Stimulated activated CD8-positive, alpha-beta memory T cell treated with anti-CD3 and anti-CD28 coated beads, Interleukin-12 subunit alpha, Interleukin-12 subunit beta, amount 100 ng/mL, for 1 hour (primary cell): ENCODE measurements around the gene CTNNA2.

Experiments used
- DNase-seq: peaks from one replicate; pipeline ENCODE4 v3.0.0-alpha.2; 2020; ENCODE audit warnings: low read depth

The CTNNA2 gene

DNA sequence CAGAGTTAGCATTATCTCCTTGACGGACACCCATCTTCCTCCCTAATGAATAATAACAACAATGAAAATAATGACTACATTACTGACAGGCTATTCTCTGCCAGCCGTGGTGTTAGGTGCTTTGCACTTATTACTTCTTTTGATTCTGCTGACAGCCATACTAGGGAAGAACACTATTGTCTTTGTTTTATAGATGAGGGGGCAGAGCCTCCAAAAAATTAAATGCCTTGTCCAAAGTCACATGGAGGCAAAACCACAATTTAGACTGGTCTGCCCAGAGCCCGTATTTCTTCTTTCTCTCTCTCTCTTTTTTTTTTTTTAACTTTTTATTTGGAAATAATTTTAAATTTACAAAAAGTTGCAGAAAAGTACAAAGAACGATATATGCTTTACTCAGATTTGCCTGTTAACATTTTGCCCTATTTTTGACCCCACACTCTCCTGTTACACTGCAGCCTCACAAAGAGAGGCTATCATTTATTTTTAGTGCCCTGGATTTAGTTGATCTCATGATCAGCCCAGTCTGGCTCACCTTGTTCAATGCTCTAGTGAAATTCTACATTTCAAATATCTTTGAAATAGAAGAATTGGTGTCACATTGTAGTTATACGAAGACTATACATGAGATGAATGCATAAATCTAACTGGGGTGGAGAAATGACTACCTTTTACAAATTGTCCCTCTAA is 422.3 kb downstream of the CTNNA2 start:
- no peak for DNase-seq

DNA sequence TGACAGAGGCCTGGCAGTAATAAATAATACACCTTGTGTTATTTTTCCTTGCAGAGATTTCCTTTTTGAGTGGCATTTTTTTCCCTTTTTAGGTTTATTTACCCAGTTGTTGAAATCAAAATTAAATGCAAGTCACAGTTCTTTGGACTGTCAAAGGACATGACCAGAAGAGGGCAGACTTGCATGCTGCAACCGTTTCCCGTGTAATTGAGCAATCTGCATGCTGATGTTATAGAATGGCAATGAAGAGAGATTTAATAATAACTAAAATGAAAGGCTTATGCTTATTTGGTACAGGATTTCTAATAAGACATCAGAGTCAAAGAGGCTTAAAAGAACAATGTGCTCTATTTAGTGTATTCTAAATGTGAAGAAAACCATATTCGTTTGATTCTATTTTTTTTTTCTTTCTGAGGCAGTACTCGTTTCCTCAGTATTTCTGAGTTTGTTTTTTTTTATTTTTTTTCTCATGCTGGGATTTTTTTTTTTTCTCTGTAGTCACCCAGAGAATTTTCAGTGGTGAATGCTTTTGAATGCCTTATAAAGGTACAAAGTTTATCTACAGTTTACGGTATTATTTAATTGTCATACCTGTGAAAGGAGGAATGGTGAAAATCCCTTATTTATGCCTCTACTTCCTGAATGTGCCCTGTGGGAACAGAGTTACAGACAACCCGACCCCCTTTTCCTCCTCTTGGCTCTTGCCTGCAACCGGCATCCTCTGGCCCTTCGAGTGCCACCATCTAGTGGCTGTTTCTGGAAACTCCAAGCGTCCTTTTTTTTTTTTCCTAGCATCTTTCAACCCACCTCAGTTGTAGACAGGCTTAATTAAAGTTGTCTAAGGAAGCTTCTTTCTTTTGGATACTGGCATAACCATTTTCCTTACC is 423.2 kb downstream of the CTNNA2 start:
- DNase-seq: no peak

DNA sequence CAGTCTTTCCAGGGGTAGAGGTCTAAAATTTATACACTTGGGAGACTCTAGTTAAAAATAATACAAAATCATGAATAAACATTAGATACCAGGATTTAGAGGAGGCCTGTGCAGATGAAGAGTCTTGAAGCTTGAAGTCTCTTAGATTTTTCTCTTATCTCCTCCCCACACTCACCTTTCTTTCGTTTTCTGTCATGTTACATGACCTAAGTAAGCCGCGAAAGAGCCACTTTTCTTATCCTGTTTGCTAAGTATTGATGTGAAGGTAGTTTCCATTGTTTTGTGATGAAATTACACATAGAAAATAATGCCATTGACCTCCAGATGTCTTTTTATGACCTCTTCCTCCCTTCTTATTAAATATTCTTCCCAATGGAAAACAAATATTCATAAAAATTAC is 423.9 kb downstream of the CTNNA2 start:
- no peak for DNase-seq

DNA sequence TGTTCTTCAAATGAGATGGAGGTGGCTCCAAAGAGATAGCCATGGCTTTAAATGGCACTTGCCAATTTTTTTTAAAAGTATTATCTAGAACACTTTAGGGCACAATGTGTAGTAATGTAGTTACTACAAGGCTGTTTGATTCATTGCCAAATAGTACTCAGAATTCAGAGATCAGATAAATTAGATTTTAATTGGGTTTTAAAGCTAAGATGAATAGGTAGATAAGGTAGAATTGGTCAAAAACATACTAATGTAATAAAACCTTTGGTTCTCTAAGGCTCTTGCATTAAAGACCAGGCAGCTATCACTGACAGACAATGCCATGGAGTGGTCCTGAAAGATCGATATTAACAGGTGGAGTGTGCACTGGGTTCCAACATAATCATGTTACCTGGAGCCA is 425.8 kb downstream of the CTNNA2 start:
- DNase-seq: no peak

DNA sequence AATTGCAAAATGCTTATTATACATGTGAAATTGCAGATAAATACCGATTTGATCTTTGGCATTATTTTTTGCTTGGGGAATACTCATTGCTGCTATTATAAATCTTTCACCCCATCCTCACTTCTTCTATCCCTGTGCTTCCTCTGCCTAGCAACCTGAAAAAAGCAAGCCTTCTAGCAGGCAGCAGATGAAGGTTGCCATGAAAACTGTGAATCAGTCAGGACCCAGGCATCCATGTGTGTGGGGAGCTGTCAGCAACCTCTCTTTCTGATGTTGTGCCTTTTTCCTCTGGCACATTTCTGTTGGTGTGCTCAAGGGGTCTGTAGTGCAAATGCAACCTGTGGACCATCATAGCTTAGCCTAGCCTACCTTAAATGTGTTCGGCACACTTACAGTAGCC is 427.5 kb downstream of the CTNNA2 start:
- no peak for DNase-seq

DNA sequence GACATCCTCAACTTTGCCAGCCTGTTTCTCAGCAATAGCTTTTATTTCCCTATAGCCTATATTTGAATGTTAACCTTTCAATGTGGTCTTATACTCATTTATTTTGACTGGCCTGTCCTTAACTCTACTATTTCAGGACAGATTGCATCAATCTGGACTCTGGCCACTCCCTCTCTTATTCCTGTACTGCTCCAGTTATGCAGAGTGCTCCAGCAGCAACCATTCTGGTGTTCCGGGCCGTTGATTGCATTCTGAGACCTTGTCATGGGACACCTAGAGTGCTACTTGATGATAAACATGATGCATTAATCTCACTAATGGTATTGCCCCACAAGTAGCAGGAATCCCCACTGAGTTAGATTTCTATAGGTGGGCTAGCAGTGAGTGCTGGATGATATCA is 428.3 kb downstream of the CTNNA2 start:
- no peak for DNase-seq

DNA sequence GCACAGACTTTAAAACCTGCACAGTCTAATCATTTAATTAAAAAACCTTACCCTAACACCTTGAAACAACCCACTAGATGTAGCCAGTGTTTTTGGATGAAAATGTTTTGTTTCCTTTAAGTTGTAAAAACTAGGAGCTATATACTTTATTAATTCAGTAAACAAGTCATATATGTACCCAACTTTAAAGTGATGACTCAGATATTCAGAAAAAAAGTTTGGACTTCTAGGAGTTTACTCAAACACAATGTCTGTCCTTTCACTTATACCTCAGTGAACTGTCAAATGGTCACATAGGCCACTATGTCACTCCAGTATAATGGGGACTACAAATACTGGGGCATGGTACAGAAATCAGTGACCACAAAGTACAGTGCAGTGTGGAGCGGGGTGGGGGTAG is 431.4 kb downstream of the CTNNA2 start:
- DNase-seq: no peak

DNA sequence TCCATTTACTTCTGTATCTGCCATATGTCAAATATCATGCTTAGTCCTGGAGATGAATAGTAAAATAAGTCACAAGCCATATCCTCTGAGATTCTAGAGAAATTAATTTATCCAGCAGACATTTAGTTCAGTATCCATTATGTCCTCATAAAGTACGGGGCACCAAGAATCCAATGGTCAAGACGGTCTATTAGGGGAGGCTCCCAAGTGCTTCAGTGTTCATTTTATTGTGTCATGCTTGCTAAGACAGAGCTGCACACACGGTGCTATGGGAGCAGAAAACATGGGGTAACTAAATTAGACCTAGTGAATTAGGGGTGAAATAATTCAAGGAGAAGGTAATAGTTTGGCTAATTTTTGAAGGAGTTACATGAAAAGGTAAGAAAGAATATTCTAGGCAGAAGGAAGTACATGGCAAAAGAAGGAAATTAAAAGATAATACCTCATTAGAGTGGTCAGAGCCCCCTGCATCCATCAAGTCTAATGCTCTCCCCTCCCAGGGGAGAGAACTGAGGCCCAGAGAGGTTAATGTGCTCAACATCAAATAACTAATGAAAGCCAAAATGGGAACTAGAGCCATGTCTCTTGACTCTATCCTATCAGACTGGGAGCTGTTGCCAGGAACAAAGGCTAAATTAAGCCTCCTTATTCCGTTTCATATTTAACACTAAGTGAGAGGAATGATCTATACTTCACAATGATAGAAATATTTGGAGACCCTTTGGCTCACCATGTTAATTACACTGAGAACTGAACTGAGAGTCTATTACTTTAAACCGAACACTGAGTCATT is 433.0 kb downstream of the CTNNA2 start:
- no peak for DNase-seq

DNA sequence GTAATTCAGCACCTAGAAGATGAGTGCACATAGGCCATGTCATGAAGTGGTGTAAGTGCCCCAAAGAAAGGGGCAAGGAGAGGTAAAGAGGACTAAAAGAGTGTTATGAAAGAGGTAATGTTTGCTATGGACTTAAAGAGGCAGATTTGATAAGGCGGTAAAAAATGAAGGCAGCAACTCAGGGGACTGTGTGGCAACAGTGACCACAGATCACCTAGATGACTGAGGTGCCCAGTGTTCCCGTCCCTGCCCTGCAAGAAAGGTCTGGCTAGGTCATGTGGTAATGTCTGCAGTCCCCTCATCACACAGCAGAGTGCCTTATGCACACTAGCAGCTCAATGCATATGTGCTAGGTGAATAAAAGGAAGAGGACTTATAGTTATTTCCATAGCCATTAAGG is 434.9 kb downstream of the CTNNA2 start:
- no peak for DNase-seq

DNA sequence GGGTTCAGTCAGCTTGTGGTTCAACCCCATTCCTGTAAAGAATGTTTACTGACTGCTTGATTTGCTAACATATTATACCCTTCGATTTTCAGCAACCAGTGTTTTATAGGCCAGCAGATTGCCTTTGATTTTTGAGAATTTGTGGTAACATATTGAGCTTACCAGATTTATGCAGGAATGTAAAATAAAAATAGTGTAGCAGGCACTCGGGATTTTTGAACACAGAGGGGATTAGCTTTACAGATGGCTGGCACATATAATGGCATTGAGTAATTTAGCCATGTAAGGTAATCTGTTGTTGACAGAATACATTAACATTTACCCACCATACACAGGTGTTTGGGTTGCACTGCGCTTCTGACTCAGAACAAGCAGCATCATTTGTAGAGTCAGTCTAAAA is 437.7 kb downstream of the CTNNA2 start:
- no peak for DNase-seq

DNA sequence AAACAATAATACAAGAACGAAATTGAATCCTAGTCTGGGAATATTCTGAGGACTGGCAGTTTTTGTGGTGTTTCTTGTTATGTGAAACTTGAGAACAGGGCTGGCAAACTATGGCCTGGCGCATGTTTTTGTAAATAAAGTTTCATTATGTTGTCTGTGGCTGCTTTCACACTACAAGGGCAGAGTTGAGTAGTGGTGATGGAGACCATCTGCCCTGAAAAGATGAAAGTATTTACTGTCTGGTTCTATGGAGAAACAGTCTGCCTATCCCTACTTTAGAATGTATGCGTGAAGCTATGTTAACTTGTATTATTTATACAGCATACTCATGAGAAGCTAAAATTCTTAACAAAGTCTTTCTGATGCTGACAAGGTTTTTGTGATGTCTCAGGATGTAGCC is 439.8 kb downstream of the CTNNA2 start:
- no peak for DNase-seq

DNA sequence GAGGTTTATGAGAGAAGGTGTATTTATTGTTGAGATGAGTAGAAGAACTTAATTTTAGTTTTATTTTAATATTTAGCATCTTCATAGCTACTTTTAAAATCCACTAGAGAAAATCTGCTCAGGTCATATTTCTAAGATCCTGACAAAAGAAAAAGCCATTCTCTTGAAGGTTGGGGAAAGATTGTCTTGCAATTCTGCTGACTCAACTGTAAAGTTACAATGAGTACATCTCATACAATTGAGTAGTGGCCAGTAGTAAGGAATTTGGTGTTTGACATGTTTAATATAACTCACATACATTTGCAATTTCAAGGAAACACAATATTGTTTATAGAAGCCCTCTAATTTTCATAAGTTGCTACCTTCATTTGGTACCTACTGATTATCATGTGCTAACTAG is 447.2 kb downstream of the CTNNA2 start:
- no peak for DNase-seq

DNA sequence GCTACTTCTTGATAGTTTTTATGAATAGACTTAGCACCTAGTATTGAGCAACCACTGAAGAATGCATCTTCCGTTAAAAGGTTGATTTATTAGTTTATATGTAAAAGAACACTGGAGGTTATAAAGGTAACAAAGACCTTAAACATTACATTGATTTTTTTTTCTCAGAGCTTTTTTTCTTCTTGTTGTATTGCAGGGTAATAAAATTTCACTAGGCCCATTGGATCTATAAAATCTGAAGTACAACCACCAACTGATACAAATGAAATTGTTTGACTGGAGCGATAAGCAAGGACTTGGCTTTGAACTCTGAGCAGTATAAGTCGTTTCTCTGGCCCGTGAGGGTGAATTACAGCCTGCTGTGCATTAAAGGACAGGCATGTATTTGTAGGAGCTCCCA is 447.7 kb downstream of the CTNNA2 start:
- DNase-seq: no peak

DNA sequence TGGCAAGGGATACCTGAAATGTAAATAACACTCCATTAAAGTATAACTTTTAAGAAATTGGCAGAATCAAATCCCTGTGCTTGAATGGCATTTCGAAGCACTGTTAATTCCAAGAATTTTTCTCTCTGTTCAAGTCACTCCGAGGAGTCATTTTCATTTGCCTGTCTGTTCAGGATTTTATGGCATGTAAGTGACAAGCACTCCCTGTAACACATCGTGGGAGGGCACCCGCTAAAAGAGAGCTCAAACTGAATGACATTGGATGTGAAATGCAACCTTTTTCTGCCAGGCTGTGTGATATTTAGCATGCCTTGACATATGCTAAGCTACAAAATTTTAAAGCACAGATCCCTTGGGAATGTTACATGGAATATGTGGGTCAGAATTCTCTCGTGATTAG is 452.1 kb downstream of the CTNNA2 start:
- DNase-seq: no peak

DNA sequence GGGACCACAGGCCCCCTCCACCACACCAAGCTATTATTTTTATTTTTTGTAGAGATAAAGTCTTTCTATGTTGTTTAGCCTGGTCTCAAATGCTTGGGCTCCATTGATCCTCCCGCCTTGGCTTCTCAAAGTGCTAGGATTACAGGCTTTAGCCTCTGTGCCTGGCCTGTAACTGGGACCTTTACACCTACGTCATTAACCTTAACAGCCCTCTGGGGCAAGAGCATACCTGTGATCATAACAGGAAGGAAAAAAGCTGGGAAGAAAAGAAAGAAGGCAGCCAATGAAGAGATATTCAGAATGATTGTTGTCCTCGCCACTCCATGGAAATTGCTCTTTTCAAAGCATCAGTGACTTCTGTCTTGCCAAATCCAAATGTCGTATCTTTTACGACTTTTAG is 453.5 kb downstream of the CTNNA2 start:
- no peak for DNase-seq

DNA sequence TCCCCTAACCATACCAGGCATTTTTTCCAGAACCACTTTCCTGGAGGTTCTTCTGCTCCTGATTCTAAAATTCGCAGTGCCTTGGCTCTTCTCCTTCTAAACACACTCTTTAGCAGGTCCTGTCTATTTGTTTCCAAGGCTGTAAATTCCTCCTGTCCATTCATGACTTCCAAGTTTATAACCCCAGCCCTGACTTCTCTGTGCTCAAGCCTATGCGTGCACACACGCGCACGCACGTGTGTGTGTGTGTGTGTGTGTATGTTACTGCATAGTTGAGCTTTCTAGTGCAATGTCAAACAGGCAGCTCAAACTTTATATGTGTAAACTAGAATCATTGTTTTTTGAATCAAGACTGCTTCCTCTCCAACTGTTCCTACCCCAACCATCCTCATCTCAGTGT is 454.0 kb downstream of the CTNNA2 start:
- no peak for DNase-seq

DNA sequence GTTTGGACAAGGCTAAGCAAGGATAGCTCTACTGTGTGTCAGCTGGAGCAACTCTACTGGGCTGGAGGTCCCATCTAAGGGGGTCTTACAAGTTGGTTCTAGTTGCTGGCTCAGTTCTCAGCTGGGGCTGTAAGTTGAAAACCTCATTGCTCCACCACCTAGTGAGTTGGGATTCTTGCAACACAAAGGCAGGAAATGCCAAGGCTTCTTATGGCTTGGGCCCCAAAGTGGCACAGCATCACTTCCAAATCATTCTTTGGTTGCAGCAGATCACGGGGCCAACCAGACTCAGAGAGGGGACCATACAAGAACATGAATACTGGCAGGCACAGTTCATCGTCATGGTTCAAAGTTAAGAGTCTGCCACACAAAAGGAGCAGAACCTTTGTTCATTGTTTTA is 459.0 kb downstream of the CTNNA2 start:
- DNase-seq: no peak

DNA sequence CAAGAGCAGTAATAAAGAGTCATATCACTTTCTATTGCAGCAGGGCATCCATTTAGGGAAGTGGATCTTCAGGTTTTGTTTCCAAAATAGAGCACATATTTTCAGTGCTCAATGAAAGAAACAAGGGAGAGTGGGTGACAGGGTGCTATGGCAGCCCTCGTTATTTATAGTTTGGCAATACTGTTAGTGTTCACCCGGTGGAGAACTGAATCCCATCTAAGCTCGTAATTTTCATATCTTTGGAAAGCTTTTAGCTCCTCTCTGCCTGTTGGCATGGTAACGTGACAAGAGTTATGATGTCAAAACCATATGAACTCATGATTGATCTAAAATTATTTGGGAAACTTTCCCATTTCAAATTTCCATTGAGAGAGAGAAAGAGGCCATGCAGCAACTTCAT is 459.8 kb downstream of the CTNNA2 start:
- no peak for DNase-seq

DNA sequence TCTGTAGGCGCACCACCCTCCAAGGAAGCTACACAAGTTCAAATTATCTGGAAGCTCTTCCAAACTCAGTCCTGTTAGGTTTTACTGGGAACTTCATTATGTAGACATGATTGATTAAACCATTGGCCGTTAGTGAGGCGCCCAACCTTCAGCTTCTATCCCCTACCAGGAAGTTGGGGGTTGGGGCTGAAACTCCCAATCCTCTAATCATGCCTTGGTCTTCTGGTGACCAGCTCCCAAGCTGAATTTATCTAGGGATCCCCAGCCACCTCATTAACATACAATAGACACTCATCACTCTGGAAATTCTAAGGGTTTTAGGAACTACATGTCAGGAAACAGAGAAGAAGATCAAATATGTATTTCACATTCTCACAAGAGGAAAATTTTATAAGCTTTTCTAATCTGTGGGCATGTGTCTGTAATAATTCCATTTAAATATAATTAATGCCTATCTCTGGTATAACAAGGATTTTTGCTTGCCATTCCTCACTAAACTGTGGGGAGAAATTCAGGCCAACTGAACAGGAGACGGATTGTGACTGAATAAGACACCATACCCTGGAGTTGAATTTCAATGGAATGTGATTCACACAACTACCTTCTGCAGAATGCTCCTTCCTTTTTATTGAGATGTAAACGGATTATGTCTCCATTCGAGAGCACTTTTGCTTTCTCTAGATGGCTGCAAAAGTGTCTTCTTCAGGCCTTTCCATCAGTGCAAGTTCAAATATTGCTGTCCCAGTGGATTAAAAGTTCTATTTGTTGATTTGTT is 463.1 kb downstream of the CTNNA2 start:
- DNase-seq: no peak

DNA sequence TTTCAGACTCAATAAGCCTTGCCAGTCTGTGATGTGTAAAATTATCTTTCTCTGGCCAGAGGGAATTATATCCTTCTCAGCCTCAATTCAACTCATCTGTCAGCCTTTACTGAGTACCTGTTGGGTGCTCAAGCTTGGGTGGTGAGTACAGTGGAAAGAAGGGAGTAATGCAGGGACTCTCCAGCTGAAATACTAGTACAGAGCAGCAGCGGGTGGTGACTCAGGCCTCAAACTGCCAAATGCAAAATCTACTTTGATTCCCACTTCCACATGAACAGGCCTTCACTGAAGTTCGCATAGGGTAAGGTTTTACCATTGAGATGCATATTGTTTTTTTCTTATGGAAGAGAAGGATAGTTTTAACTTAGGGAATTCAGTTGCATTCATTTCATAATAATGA is 464.9 kb downstream of the CTNNA2 start:
- no peak for DNase-seq

DNA sequence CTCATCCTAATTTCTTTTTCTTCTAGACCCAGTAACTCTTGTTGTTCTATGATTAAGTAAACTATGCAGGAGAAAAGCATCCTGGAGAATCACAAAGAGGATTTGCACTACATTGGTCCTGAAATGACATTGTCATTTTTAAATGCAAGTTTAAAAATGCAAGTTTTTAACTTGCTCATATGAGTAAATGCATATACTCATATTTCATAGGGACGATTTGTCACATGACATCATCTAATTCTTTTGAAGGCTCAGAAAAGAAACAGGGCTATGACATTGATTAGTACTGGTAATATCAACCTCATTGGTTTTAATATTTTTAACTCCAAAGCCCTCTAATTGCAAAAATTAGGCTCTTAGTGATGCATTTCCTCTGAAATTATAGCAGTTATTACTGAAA is 467.3 kb downstream of the CTNNA2 start:
- DNase-seq: no peak

DNA sequence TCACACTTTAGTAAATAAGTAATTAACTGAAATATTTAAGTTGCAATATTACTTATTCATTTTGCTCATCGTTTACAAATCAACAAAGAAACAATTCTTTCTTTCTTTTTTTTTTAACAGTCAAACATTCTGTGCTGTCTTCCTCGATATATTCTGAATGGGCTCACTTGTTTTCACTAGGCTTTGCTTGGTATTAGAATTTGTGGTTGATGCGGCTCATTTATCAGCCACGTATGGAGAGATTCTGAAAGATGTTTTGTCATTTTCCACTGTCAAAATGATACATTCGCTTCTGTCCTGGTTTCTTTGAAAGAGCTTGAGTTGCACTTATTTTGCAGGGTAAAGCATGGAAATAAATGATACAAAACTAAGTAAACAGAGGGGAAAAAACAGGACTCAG is 468.0 kb downstream of the CTNNA2 start:
- no peak for DNase-seq
